Large intestine (tissue), 12 donors: ENCODE data around the gene CCDC126. TPM values are rescaled to one million over a fixed set of nuclear protein-coding genes. Genes with fewer than 3 reads are reported as not detected.
A peak's percentile ranks its signal among the peaks of the same experiment; 100 is the strongest.
"Not testable (repeated sequence)": the region's sequence is repeated elsewhere in the genome, so short reads cannot be mapped to it uniquely, and the experiment has no call there.

ENCODE experiments used
- DNase-seq, 2 donors: peaks; one replicate each; pipeline versions ENCODE4 v3.0.0 to v3.0.0-alpha.2; 2013
- H3K27ac ChIP-seq: one replicate; pipeline ENCODE4 v1.5.1; 2013; ENCODE audit warnings: low read length
- H3K27me3 ChIP-seq: 2 replicates; pipeline ENCODE4 v1.6.1; 2013; ENCODE audit warnings: low read length; ENCODE audit not compliant: control insufficient read depth, insufficient read depth
- H3K36me3 ChIP-seq: 2 replicates; pipeline ENCODE4 v1.6.1; 2013; ENCODE audit warnings: low read length; ENCODE audit not compliant: control insufficient read depth, insufficient read depth
- H3K4me1 ChIP-seq: one replicate; pipeline ENCODE4 v1.6.1; 2013; ENCODE audit warnings: low read length; ENCODE audit not compliant: control insufficient read depth, insufficient read depth
- H3K4me3 ChIP-seq: one replicate; pipeline ENCODE4 v1.5.1; 2013; ENCODE audit warnings: low read length
- H3K9me3 ChIP-seq: one replicate; pipeline ENCODE4 v1.6.1; 2013; ENCODE audit warnings: mild to moderate bottlenecking, low read depth, low read length, moderate library complexity; ENCODE audit not compliant: control insufficient read depth
- WGBS: methylation state at CpG from one replicate; pipeline ENCODE4 v1.1.5; 2013; ENCODE audit warnings: low lambda C conversion rate; ENCODE audit not compliant: insufficient coverage; 5-methylcytosine and 5-hydroxymethylcytosine counted together
- long read RNA-seq, 11 donors: transcript quantifications; one replicate each; lab custom pipeline, GENCODE V29; 2026
- polyA plus RNA-seq: library from polyadenylated mRNA; unstranded; fragments of 120-200 nt; gene quantifications from one replicate; pipeline ENCODE4 v1.2.1, GENCODE V29; 2013

The CCDC126 gene, protein sequence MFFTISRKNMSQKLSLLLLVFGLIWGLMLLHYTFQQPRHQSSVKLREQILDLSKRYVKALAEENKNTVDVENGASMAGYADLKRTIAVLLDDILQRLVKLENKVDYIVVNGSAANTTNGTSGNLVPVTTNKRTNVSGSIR
- 24.6 TPM for polyA plus RNA-seq
- long read RNA-seq, donor 1, partial matches to known transcripts = 8 of 11 reads
- long read RNA-seq, donor 1, other reads (novel, unspliced or antisense) = 0 of 11 reads
- long read RNA-seq, donor 2, partial matches to known transcripts = 8 of 20 reads
- long read RNA-seq, donor 2, other reads (novel, unspliced or antisense) = 0 of 20 reads
- long read RNA-seq, donor 3, transcript CCDC126-201 (4 exons, 2,473 nt) = major isoform, 12 of 54 reads
- long read RNA-seq, donor 3, partial matches to known transcripts = 39 of 54 reads
- long read RNA-seq, donor 3, other reads (novel, unspliced or antisense) = 0 of 54 reads
- long read RNA-seq, donor 4 = 0 reads
- long read RNA-seq, donor 5, partial matches to known transcripts = 0 of 4 reads
- long read RNA-seq, donor 5, other reads (novel, unspliced or antisense) = 0 of 4 reads
- long read RNA-seq, donor 6, transcript CCDC126-201 (4 exons, 2,473 nt) = major isoform, 6 of 15 reads
- long read RNA-seq, donor 6, partial matches to known transcripts = 7 of 15 reads
- long read RNA-seq, donor 6, other reads (novel, unspliced or antisense) = 0 of 15 reads
- long read RNA-seq, donor 7, partial matches to known transcripts = 0 of 2 reads
- long read RNA-seq, donor 7, other reads (novel, unspliced or antisense) = 0 of 2 reads
- long read RNA-seq, donor 8, partial matches to known transcripts = 6 of 13 reads
- long read RNA-seq, donor 8, other reads (novel, unspliced or antisense) = 0 of 13 reads
- long read RNA-seq, donor 9, partial matches to known transcripts = 18 of 23 reads
- long read RNA-seq, donor 9, other reads (novel, unspliced or antisense) = 0 of 23 reads
- long read RNA-seq, donor 10, transcript CCDC126-201 (4 exons, 2,473 nt) = major isoform, 7 of 15 reads
- long read RNA-seq, donor 10, partial matches to known transcripts = 6 of 15 reads
- long read RNA-seq, donor 10, other reads (novel, unspliced or antisense) = 0 of 15 reads
- long read RNA-seq, donor 11, partial matches to known transcripts = 0 of 8 reads
- long read RNA-seq, donor 11, other reads (novel, unspliced or antisense) = 0 of 8 reads

DNA sequence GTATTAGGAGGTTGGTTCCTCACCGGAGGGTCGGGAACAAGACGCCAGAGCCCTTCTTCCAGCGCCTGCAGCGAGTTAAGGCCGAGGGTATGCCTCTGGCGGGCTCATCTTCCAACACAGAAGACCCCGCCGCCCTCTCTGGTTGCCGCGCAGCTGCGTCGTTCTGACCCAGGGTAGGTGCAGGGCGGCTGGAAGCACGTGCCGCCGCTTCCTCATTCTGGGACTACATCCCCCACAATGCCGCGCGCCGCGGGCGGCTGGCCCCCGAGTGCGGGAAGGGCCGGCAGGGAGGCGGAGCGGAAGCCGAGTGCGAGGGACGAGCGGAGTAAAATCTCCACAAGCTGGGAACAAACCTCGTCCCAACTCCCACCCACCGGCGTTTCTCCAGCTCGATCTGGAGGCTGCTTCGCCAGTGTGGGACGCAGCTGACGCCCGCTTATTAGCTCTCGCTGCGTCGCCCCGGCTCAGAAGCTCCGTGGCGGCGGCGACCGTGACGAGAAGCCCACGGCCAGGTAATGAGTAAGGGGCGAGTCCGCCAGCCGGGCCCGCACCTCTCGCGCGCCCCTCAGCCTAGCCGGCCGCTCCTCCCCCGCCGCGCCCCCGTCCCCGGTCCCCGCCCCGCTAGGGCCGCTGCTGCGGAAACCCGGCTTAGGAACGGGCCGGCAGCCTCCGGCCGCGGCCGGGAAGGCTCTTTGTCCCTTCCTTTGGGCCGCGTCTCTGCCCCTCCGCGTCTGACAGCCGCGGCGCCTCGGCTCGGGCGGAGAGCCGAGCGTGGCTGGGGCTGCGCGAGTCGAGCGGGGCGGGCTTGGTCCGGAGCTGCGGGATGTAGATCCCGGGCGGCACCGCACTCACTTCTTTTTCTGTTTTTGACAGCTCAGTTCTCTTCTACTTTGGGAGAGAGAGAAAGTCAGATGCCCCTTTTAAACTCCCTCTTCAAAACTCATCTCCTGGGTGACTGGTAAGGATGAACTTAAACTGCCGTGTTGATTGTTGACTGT, at the start of gene CCDC126:
Gene CCDC126 (plus strand): TSS at position 289 of the 998 bp plus-strand sequence. CDS start 13,934 bp downstream, outside the sequence.
- Histone ChIP-seq H3K36me3 (no peaks in the 10 kb centered on the region), H3K4me3 (peak within 1 kb of the TSS; percentile 63), H3K27me3 (no peaks in the 10 kb centered on the region), H3K9me3 (no peaks in the 10 kb centered on the region), H3K4me1 (peaks cover 6% of the 10 kb centered on the region), H3K27ac (peak within 1 kb of the TSS; percentile 98)
- 0% methylated on average over 1 of the region's 99 CpGs for WGBS
- peak; percentile 90 to 96 for DNase-seq

GRCh38 chr7:23547662-23548061, 49.5 kb upstream of the CCDC126 start:
- no peak for DNase-seq
- H3K9me3 ChIP-seq = no peaks in the 10 kb centered on the region
- no peak overlapping the region for H3K4me3 ChIP-seq
- no CpG with 5 or more reads among the region's 4 CpGs for WGBS
- H3K4me1 ChIP-seq = no peaks in the 10 kb centered on the region
- no peaks in the 10 kb centered on the region for H3K27me3 ChIP-seq
- H3K27ac ChIP-seq = no peak overlapping the region
- no peaks in the 10 kb centered on the region for H3K36me3 ChIP-seq

- no peak for DNase-seq
- no peaks in the 10 kb centered on the region for H3K36me3 ChIP-seq
- no peaks in the 10 kb centered on the region for H3K27me3 ChIP-seq
These were observed 38.9 kb upstream of the CCDC126 start for GRCh38 chr7:23558303-23558702.

GRCh38 chr7:23570592-23571200, 26.5 kb upstream of the CCDC126 start:
- H3K27ac ChIP-seq = no peak overlapping the region
- no peaks in the 10 kb centered on the region for H3K27me3 ChIP-seq
- H3K36me3 ChIP-seq = no peaks in the 10 kb centered on the region
- H3K4me3 ChIP-seq = no peak overlapping the region
- no peaks in the 10 kb centered on the region for H3K4me1 ChIP-seq
- WGBS = no CpG with 5 or more reads among the region's 5 CpGs
- no peaks in the 10 kb centered on the region for H3K9me3 ChIP-seq
- DNase-seq = peak; percentile 74 to 76

More at GRCh38 chr7:23558303-23558702, 38.9 kb upstream of the CCDC126 start:
- no peak overlapping the region for H3K27ac ChIP-seq
- H3K9me3 ChIP-seq = no peaks in the 10 kb centered on the region
- H3K4me1 ChIP-seq = no peaks in the 10 kb centered on the region
- H3K4me3 ChIP-seq = no peak overlapping the region

DNA sequence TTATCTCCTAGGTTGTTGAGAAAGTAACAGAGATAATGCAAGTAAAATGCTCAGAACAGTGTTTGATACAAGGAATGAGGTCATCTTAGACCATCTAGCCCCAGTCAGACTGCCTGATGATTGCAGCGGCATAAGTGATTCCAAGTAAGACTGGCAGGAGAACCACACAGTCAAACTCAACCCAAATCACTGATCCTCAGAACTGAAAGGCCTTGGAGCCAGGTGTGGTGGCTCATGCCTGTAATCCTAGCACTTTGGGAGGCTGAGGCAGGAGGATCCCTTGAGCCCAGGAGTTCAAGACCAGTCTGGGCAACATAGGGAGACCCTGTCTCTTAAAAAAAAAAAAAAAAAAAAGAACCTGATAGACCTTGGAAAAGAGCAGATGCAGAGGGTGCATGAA, 15.2 kb upstream of the CCDC126 start:
- not testable (repeated sequence) for H3K27ac ChIP-seq, H3K27me3 ChIP-seq, H3K9me3 ChIP-seq, H3K4me1 ChIP-seq, DNase-seq, H3K36me3 ChIP-seq, H3K4me3 ChIP-seq
- WGBS = no CpG with 5 or more reads among the region's 1 CpG

DNA sequence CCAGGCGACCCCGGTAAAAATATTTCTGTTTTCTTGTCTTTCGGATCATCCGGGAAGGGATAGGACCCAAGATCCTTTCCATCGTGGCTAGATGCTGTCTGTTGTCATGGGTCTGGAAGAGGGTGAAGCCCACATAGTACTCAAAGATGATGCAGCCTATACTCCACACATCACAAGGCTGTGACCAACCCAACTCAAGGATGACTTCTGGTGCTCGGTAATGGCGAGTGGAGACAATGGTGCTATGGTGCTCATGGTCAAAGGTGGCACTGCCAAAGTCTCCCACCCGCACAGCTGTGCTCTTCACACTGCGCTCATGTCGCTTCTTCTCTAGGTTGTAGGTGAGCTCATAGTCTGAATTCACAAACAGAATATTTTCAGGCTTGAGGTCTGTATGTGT, 11.9 kb upstream of the CCDC126 start:
- no CpG with 5 or more reads among the region's 10 CpGs for WGBS
- DNase-seq, H3K4me1 ChIP-seq, H3K9me3 ChIP-seq, H3K36me3 ChIP-seq, H3K27me3 ChIP-seq, H3K4me3 ChIP-seq, H3K27ac ChIP-seq: not testable (repeated sequence)

DNA sequence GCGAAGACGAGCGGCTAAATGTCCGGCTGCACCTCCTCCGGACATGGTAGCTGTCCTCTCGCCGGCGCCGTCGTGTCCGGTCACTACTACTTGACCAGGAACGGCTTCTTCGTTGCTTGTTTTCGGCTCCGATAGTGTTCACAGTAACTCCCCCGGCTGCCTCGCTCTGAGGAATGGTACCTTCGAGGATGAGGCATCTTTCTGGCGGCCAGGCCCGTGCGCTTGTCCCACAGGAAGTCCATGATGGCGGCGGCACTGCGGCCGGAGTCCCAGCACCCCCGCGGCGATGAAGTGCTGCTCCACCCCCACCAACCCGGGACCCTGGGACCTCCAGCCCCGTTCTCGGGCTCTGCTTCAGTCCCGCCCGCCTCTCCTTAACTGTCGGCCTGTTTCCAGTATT, 11.0 kb upstream of the CCDC126 start:
- Histone ChIP-seq H3K27me3 (no peaks in the 10 kb centered on the region), H3K4me3 (no peak overlapping the region), H3K9me3 (peaks cover 4% of the 10 kb centered on the region), H3K27ac (no peak overlapping the region), H3K36me3 (no peaks in the 10 kb centered on the region), H3K4me1 (no peaks in the 10 kb centered on the region)
- DNase-seq = no peak
- no CpG with 5 or more reads among the region's 34 CpGs for WGBS

DNA sequence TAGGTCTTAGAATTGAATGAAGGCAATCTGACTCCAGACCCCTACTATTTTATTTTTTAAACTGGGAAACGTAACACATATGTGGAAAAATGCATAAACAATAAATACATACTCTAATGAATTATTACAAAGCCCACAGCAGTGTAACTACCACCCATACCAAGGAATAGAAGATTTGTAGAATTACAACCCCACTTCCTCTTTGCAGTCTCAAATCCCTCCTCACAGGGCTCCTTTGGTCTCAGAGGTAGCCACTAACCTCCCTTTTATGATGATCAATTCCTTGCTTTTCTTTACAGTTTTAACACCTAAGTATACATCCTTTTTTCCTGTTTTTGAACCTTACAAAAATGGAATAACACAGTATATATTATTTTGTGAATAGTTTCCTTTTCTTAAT, 6.7 kb upstream of the CCDC126 start:
- DNase-seq = no peak
- no peaks in the 10 kb centered on the region for H3K36me3 ChIP-seq
- no peak overlapping the region for H3K27ac ChIP-seq
- no peaks in the 10 kb centered on the region for H3K27me3 ChIP-seq
- no peak overlapping the region for H3K4me3 ChIP-seq
- H3K9me3 ChIP-seq = peaks cover 4% of the 10 kb centered on the region
- H3K4me1 ChIP-seq = no peaks in the 10 kb centered on the region
- WGBS = no CpG with 5 or more reads among the region's 1 CpG

GRCh38 chr7:23593706-23594105, 3.5 kb upstream of the CCDC126 start:
- no peak overlapping the region for H3K27ac ChIP-seq
- no peaks in the 10 kb centered on the region for H3K9me3 ChIP-seq
- no peaks in the 10 kb centered on the region for H3K36me3 ChIP-seq
- DNase-seq = no peak
- no CpG with 5 or more reads among the region's 1 CpG for WGBS
- H3K27me3 ChIP-seq = no peaks in the 10 kb centered on the region
- H3K4me1 ChIP-seq = peaks cover 3% of the 10 kb centered on the region
- H3K4me3 ChIP-seq = no peak overlapping the region
